Neuronal stem cell (in vitro differentiated cells): ENCODE measurements around the gene RDX.
"Not testable (repeated sequence)": the region's sequence is repeated elsewhere in the genome, so short reads cannot be mapped to it uniquely, and the experiment has no call there.

Source experiments
- DNase-seq: peaks from one replicate; pipeline ENCODE4 v3.0.0-alpha.2; 2013; ENCODE audit warnings: low spot score
- H2AFZ ChIP-seq: one replicate; pipeline ENCODE4 v1.6.1; 2013; ENCODE audit warnings: mild to moderate bottlenecking, low read length, inconsistent platforms
- H2AK5ac ChIP-seq: 2 replicates; pipeline ENCODE4 v1.6.1; 2013; ENCODE audit warnings: low read depth, mild to moderate bottlenecking, inconsistent platforms, low read length, moderate library complexity, mixed read lengths
- H2BK120ac ChIP-seq: 2 replicates; pipeline ENCODE4 v1.6.1; 2013; ENCODE audit warnings: low read depth, mild to moderate bottlenecking, inconsistent platforms, low read length, moderate library complexity, mixed read lengths
- H2BK12ac ChIP-seq: one replicate; pipeline ENCODE4 v1.6.1; 2013; ENCODE audit warnings: low read length, inconsistent platforms
- H2BK15ac ChIP-seq: 2 replicates; pipeline ENCODE4 v1.6.1; 2013; ENCODE audit warnings: mild to moderate bottlenecking, low read length, inconsistent platforms, mixed read lengths
- H2BK5ac ChIP-seq: one replicate; pipeline ENCODE4 v1.6.1; 2013; ENCODE audit warnings: inconsistent platforms, mild to moderate bottlenecking, low read length, moderate library complexity
- H3K14ac ChIP-seq: one replicate; pipeline ENCODE4 v1.6.1; 2013; ENCODE audit warnings: low read length, inconsistent platforms
- H3K18ac ChIP-seq: 2 replicates; pipeline ENCODE4 v1.6.1; 2013; ENCODE audit warnings: low read length, inconsistent platforms
- H3K23ac ChIP-seq: 2 replicates; pipeline ENCODE4 v1.6.1; 2013; ENCODE audit warnings: low read depth, mild to moderate bottlenecking, mixed read lengths, low read length, inconsistent platforms; ENCODE audit not compliant: poor library complexity
- H3K27ac ChIP-seq: replicated peaks from 3 replicates; pipeline ENCODE4 v1.5.1; 2013; ENCODE audit warnings: low read length, inconsistent platforms
- H3K27me3 ChIP-seq, 3 experiments: 2 replicates each; pipeline ENCODE4 v1.6.1; 2013; ENCODE audit warnings: low read length in 3 of 3, mild to moderate bottlenecking in 2 of 3, inconsistent platforms in 1 of 3, low read depth in 1 of 3, mixed read lengths in 1 of 3, moderate library complexity in 1 of 3; ENCODE audit not compliant: control insufficient read depth in 3 of 3, insufficient read depth in 3 of 3
- H3K36me3 ChIP-seq, 2 donors: replicated peaks in 1 of 2; 2 replicates each; pipeline ENCODE4 v1.6.1; 2013; ENCODE audit warnings: low read length in 2 of 2; ENCODE audit not compliant: control insufficient read depth in 2 of 2, insufficient read depth in 2 of 2
- H3K4ac ChIP-seq: 2 replicates; pipeline ENCODE4 v1.6.1; 2013; ENCODE audit warnings: inconsistent platforms, mild to moderate bottlenecking, low read length, moderate library complexity
- H3K4me1 ChIP-seq, 2 donors: 1 replicate in 1 of 2; 2 replicates in 1 of 2; pipeline ENCODE4 v1.6.1; 2013; ENCODE audit warnings: low read length in 2 of 2, low read depth in 1 of 2; ENCODE audit not compliant: control insufficient read depth in 2 of 2, insufficient read depth in 1 of 2
- H3K4me2 ChIP-seq: one replicate; pipeline ENCODE4 v1.6.1; 2013; ENCODE audit warnings: mild to moderate bottlenecking, low read length, inconsistent platforms; ENCODE audit not compliant: insufficient read depth, poor library complexity, severe bottlenecking
- H3K4me3 ChIP-seq, 2 donors: 2 replicates each; pipeline ENCODE4 v1.5.1; 2013; ENCODE audit warnings: low read length in 2 of 2, mild to moderate bottlenecking in 2 of 2, inconsistent platforms in 1 of 2, moderate library complexity in 1 of 2
- H3K79me1 ChIP-seq: one replicate; pipeline ENCODE4 v1.6.1; 2013; ENCODE audit warnings: low read depth, mild to moderate bottlenecking, inconsistent platforms, low read length, moderate library complexity
- H3K9ac ChIP-seq: one replicate; pipeline ENCODE4 v1.6.1; 2013; ENCODE audit warnings: mild to moderate bottlenecking, low read depth, low read length, inconsistent platforms; ENCODE audit not compliant: poor library complexity
- H3K9me3 ChIP-seq, 2 donors: replicated peaks in 1 of 2; 2 replicates each; pipeline versions ENCODE3 to v1.6.1; 2013; ENCODE audit warnings: low read length in 2 of 2, mild to moderate bottlenecking in 2 of 2, inconsistent platforms in 1 of 2, low read depth in 1 of 2, mixed read lengths in 1 of 2, moderate library complexity in 1 of 2; ENCODE audit not compliant: control insufficient read depth in 2 of 2, insufficient read depth in 1 of 2
- H4K8ac ChIP-seq: one replicate; pipeline ENCODE4 v1.6.1; 2013; ENCODE audit warnings: low read depth, mild to moderate bottlenecking, inconsistent platforms, low read length, moderate library complexity
- H4K91ac ChIP-seq: one replicate; pipeline ENCODE4 v1.6.1; 2013; ENCODE audit warnings: low read length, low read depth, mild to moderate bottlenecking, inconsistent platforms; ENCODE audit not compliant: poor library complexity
- WGBS, 2 donors: extraction: QIAGEN DNeasy Blood & Tissue Kit; methylation state at CpG; one replicate each; pipeline ENCODE4 v1.1.7; 2013; ENCODE audit warnings: missing lambda C conversion rate in 2 of 2, mixed read lengths in 1 of 2; ENCODE audit not compliant: insufficient read length in 2 of 2, insufficient replicate concordance in 1 of 2; ENCODE audit errors: extremely low coverage in 2 of 2; 5-methylcytosine and 5-hydroxymethylcytosine counted together

The RDX gene

GRCh38 chr11:110198031-110198729 is 98.2 kb downstream of the RDX start:
- Histone ChIP-seq H3K4me3 (no peak overlapping the region), H3K4me1 (peaks cover 0 to 3% of the 10 kb centered on the region in 2 donors), H3K18ac (peak overlapping the region; percentile 63), H3K9ac (no peak overlapping the region), H4K8ac (no peak overlapping the region), H3K79me1 (no peaks in the 10 kb centered on the region), H3K4me2 (no peak overlapping the region), H3K9me3 (no peaks in the 10 kb centered on the region), H2BK120ac (no peak overlapping the region), H2AFZ (no peak overlapping the region), H3K27me3 (no peaks in the 10 kb centered on the region), H4K91ac (no peak overlapping the region), H2AK5ac (no peak overlapping the region), H3K36me3 (no peaks in the 10 kb centered on the region), H3K4ac (no peak overlapping the region), H2BK5ac (no peak overlapping the region), H2BK12ac (no peak overlapping the region), H3K27ac (no peak overlapping the region), H3K14ac (no peak overlapping the region), H3K23ac (no peak overlapping the region), H2BK15ac (no peak overlapping the region)
- DNase-seq: no peak
- no CpG with 5 or more reads among the region's 9 CpGs for WGBS, 2 donors

GRCh38 chr11:110196884-110197420 is 99.5 kb downstream of the RDX start:
- H2BK12ac ChIP-seq: no peak overlapping the region
- no peak overlapping the region for H2BK15ac ChIP-seq
- no peak overlapping the region for H3K14ac ChIP-seq
- no CpG with 5 or more reads among the region's 9 CpGs for WGBS, 2 donors
- H4K91ac ChIP-seq: no peak overlapping the region
- H3K4me3 ChIP-seq: no peak overlapping the region
- H3K27me3 ChIP-seq: no peaks in the 10 kb centered on the region
- no peak overlapping the region for H2BK120ac ChIP-seq
- H4K8ac ChIP-seq: no peak overlapping the region
- no peak overlapping the region for H2BK5ac ChIP-seq
- no peak overlapping the region for H3K4ac ChIP-seq
- no peaks in the 10 kb centered on the region for H3K9me3 ChIP-seq
- no peak overlapping the region for H3K9ac ChIP-seq
- no peak for DNase-seq
- H2AFZ ChIP-seq: no peak overlapping the region
- no peak overlapping the region for H3K18ac ChIP-seq
- H3K4me1 ChIP-seq: peaks cover 0 to 3% of the 10 kb centered on the region in 2 donors
- H3K36me3 ChIP-seq: no peaks in the 10 kb centered on the region
- H3K79me1 ChIP-seq: no peaks in the 10 kb centered on the region
- H3K23ac ChIP-seq: no peak overlapping the region
- no peak overlapping the region for H3K4me2 ChIP-seq
- H3K27ac ChIP-seq: no peak overlapping the region
- H2AK5ac ChIP-seq: no peak overlapping the region

- no peak overlapping the region for H3K9ac ChIP-seq
- H3K14ac ChIP-seq: no peak overlapping the region
- H3K4me2 ChIP-seq: no peak overlapping the region
- no peak overlapping the region for H2BK5ac ChIP-seq
- no peak overlapping the region for H3K4me3 ChIP-seq
- no peak overlapping the region for H3K23ac ChIP-seq
- H4K8ac ChIP-seq: no peak overlapping the region
- no peak overlapping the region for H3K4ac ChIP-seq
- H3K4me1 ChIP-seq: peaks cover 0 to 3% of the 10 kb centered on the region in 2 donors
- H2BK120ac ChIP-seq: no peak overlapping the region
- no peaks in the 10 kb centered on the region for H3K9me3 ChIP-seq
- DNase-seq: no peak
- no peak overlapping the region for H2AK5ac ChIP-seq
- H3K27ac ChIP-seq: no peak overlapping the region
- no CpG with 5 or more reads among the region's 5 CpGs for WGBS, 2 donors
- H2BK15ac ChIP-seq: no peak overlapping the region
- H3K18ac ChIP-seq: no peak overlapping the region
- H3K27me3 ChIP-seq: no peaks in the 10 kb centered on the region
- H2BK12ac ChIP-seq: no peak overlapping the region
- H4K91ac ChIP-seq: no peak overlapping the region
- H3K36me3 ChIP-seq: no peaks in the 10 kb centered on the region
- no peaks in the 10 kb centered on the region for H3K79me1 ChIP-seq
- no peak overlapping the region for H2AFZ ChIP-seq
These were observed 100.1 kb downstream of the RDX start for GRCh38 chr11:110196241-110196754.

GRCh38 chr11:110194211-110194766 is 102.1 kb downstream of the RDX start:
- H3K79me1 ChIP-seq, H3K18ac ChIP-seq, H3K4me1 ChIP-seq, H2BK5ac ChIP-seq, H2AK5ac ChIP-seq, H2AFZ ChIP-seq, H3K4me3 ChIP-seq, H3K36me3 ChIP-seq, H3K9ac ChIP-seq, H3K9me3 ChIP-seq, H4K91ac ChIP-seq, H3K27me3 ChIP-seq, H2BK15ac ChIP-seq, H3K23ac ChIP-seq, H4K8ac ChIP-seq, H3K27ac ChIP-seq, H3K14ac ChIP-seq, H2BK120ac ChIP-seq, DNase-seq, H3K4me2 ChIP-seq, H3K4ac ChIP-seq: not testable (repeated sequence)
- WGBS, 2 donors: no CpG with 5 or more reads among the region's 10 CpGs
- peak overlapping the region; percentile 48 for H2BK12ac ChIP-seq
